GM19240 (cell line): Measurements from ENCODE around the gene CCDC160.
"Not testable (repeated sequence)": the region's sequence is repeated elsewhere in the genome, so short reads cannot be mapped to it uniquely, and the experiment has no call there.

Source experiments
- DNase-seq: peaks from one replicate; pipeline ENCODE4 v3.0.0; 2011; ENCODE audit warnings: low spot score; ENCODE audit not compliant: insufficient read length

CCDC160 gene

GRCh38 chrX:134236626-134237614 lies at the start of gene CCDC160:
Gene CCDC160, plus strand, starts transcription at chrX:134237182. Its CDS starts 7,619 bp downstream, at chrX:134244801.
- no peak for DNase-seq

GRCh38 chrX:134191281-134191680 lies 45.7 kb upstream of the CCDC160 start:
- DNase-seq: no peak

GRCh38 chrX:134194915-134195314 lies 42.1 kb upstream of the CCDC160 start:
- no peak for DNase-seq

GRCh38 chrX:134202561-134202960 lies 34.4 kb upstream of the CCDC160 start:
- DNase-seq: no peak

- no peak for DNase-seq
Measured at GRCh38 chrX:134206221-134206620, 30.8 kb upstream of the CCDC160 start.

GRCh38 chrX:134210465-134210864 lies 26.5 kb upstream of the CCDC160 start:
- DNase-seq: no peak

GRCh38 chrX:134235236-134235635 lies 1.7 kb upstream of the CCDC160 start:
- no peak for DNase-seq

GRCh38 chrX:134238144-134238543 lies 1.2 kb downstream of the CCDC160 start:
- DNase-seq: not testable (repeated sequence)

GRCh38 chrX:134239016-134239415 lies 2.0 kb downstream of the CCDC160 start:
- DNase-seq: no peak

- no peak for DNase-seq
Measured at GRCh38 chrX:134240209-134240608, 3.2 kb downstream of the CCDC160 start.

GRCh38 chrX:134241960-134242619 lies 5.1 kb downstream of the CCDC160 start:
- DNase-seq: no peak

GRCh38 chrX:134244043-134244442 lies 7.1 kb downstream of the CCDC160 start:
- no peak for DNase-seq

- DNase-seq: no peak
Measured at GRCh38 chrX:134246282-134246681, 9.3 kb downstream of the CCDC160 start.

GRCh38 chrX:134247492-134247891 lies 10.5 kb downstream of the CCDC160 start:
- no peak for DNase-seq

- no peak for DNase-seq
Measured at GRCh38 chrX:134249241-134249640, 12.3 kb downstream of the CCDC160 start.

GRCh38 chrX:134251241-134251640 lies 14.3 kb downstream of the CCDC160 start:
- DNase-seq: no peak

- DNase-seq: no peak
Measured at GRCh38 chrX:134254511-134254910, 17.5 kb downstream of the CCDC160 start.

- DNase-seq: no peak
Measured at GRCh38 chrX:134255555-134255954, 18.6 kb downstream of the CCDC160 start.

GRCh38 chrX:134256684-134257083 lies 19.7 kb downstream of the CCDC160 start:
- no peak for DNase-seq

GRCh38 chrX:134258202-134258601 lies 21.2 kb downstream of the CCDC160 start:
- no peak for DNase-seq

- DNase-seq: not testable (repeated sequence)
Measured at GRCh38 chrX:134285934-134286333, 49.0 kb downstream of the CCDC160 start.

- DNase-seq: no peak
Measured at GRCh38 chrX:134287346-134287745, 50.4 kb downstream of the CCDC160 start.
